Measurements from ENCODE around the gene COG2.

COG2 gene

GRCh38 chr1:230737622-230738262 is 95.5 kb downstream of the COG2 start:
- no peak overlapping the region for H3K4me3 ChIP-seq (ENCODE audit: low read depth, low read length)
- no peak for TF ChIP-seq CTCF (IDR thresholded peaks at IDR 0.05; ENCODE audit: low read depth, low read length)

DNA sequence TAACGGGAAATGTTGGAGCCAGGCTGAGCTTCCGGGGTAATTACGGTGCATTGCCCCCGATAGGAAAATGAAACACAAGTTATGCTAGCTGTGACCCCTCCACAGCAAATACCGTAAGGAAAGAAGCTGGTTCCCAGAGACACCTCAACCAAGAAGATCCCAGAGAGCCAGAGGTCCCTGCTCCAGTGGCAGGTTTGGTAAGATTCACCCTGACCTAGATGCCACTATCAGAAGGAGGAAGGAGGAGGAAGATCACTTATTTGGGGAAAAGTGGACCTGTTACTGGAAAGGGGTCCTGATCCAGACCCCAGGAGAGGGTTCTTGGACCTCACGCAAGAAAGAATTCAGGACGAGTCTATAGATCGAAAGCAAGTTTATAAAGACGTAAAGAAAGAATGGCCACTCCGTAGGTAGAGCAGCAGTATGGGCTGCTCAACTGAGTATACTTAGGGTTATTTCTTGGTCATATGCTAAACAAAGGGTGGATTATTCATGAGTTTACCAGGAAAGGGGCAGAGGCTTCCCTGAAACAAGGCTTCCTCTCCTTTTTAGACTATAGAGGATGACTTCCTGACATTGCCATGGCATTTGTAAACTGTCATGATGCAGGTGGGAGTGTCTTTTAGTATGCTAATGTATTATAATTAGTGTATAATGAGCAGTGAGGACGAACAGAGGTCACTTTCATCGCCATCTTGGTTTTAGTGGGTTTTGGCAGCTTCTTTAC is 97.4 kb downstream of the COG2 start:
- no peak overlapping the region for H3K4me3 ChIP-seq (ENCODE audit: low read depth, low read length)
- no peak for TF ChIP-seq CTCF (IDR thresholded peaks at IDR 0.05; ENCODE audit: low read depth, low read length)

Data from WI38 (cell line).